GM19025 (cell line): ENCODE results near the gene DPP6.

Source experiments
- ATAC-seq: cut with Tn5 transposase; IDR thresholded peaks from one replicate; pipeline ENCODE4 v1.9.1; 2021; ENCODE audit warnings: mild to moderate bottlenecking, low read depth, moderate library complexity; ENCODE audit not compliant: unreplicated experiment

DPP6 gene

GRCh38 chr7:154438571-154439367 lies 386.6 kb downstream of the DPP6 start:
- no peak for ATAC-seq

GRCh38 chr7:154440058-154440457 lies 387.9 kb downstream of the DPP6 start:
- no peak for ATAC-seq

- no peak for ATAC-seq
Observed at GRCh38 chr7:154440651-154441050, 388.5 kb downstream of the DPP6 start.

- no peak for ATAC-seq
Observed at GRCh38 chr7:154441811-154442210, 389.6 kb downstream of the DPP6 start.

GRCh38 chr7:154442939-154443338 lies 390.7 kb downstream of the DPP6 start:
- no peak for ATAC-seq

GRCh38 chr7:154450451-154450850 lies 398.3 kb downstream of the DPP6 start:
- ATAC-seq, result no peak

GRCh38 chr7:154451480-154452457 lies 399.6 kb downstream of the DPP6 start:
- no peak for ATAC-seq

- no peak for ATAC-seq
Observed at GRCh38 chr7:154463794-154464193, 411.6 kb downstream of the DPP6 start.

GRCh38 chr7:154469652-154470051 lies 417.5 kb downstream of the DPP6 start:
- ATAC-seq, result no peak

GRCh38 chr7:154472343-154472742 lies 420.1 kb downstream of the DPP6 start:
- no peak for ATAC-seq

GRCh38 chr7:154473360-154473759 lies 421.2 kb downstream of the DPP6 start:
- ATAC-seq, result no peak

GRCh38 chr7:154474903-154475520 lies 422.8 kb downstream of the DPP6 start:
- ATAC-seq, result peak; percentile 65

- ATAC-seq, result no peak
Observed at GRCh38 chr7:154475864-154476263, 423.7 kb downstream of the DPP6 start.

GRCh38 chr7:154480817-154481216 lies 428.6 kb downstream of the DPP6 start:
- no peak for ATAC-seq

- ATAC-seq, result no peak
Observed at GRCh38 chr7:154482863-154483262, 430.7 kb downstream of the DPP6 start.

- no peak for ATAC-seq
Observed at GRCh38 chr7:154484406-154484805, 432.2 kb downstream of the DPP6 start.

GRCh38 chr7:154484943-154485342 lies 432.7 kb downstream of the DPP6 start:
- ATAC-seq, result no peak

GRCh38 chr7:154489897-154490296 lies 437.7 kb downstream of the DPP6 start:
- no peak for ATAC-seq

- no peak for ATAC-seq
Observed at GRCh38 chr7:154493594-154493993, 441.4 kb downstream of the DPP6 start.

GRCh38 chr7:154497751-154498150 lies 445.6 kb downstream of the DPP6 start:
- ATAC-seq, result no peak

GRCh38 chr7:154503962-154504550 lies 451.9 kb downstream of the DPP6 start:
- no peak for ATAC-seq
